Stimulated activated CD4-positive, alpha-beta T cell treated with anti-CD3 and anti-CD28 coated beads, Interleukin-2, amount 100 ng/mL, for 24 hours (primary cell): ENCODE data around the gene MKX.

Source experiments
- DNase-seq, 2 donors: peaks; one replicate each; pipeline ENCODE4 v3.0.0-alpha.2; 2020

Gene MKX

GRCh38 chr10:27741173-27742091 lies 4.2 kb downstream of the MKX start:
- peak in 1 of 2 donors; percentile 15 for DNase-seq

- no peak for DNase-seq
These were observed 9.2 kb downstream of the MKX start for GRCh38 chr10:27736396-27736795.

- no peak for DNase-seq
These were observed 15.6 kb downstream of the MKX start for GRCh38 chr10:27730041-27730440.

GRCh38 chr10:27728338-27728737 lies 17.3 kb downstream of the MKX start:
- DNase-seq, result no peak

- DNase-seq, result no peak
These were observed 21.3 kb downstream of the MKX start for GRCh38 chr10:27724287-27724686.

- DNase-seq, result no peak
These were observed 22.2 kb downstream of the MKX start for GRCh38 chr10:27723436-27723835.

- DNase-seq, result no peak
These were observed 25.1 kb downstream of the MKX start for GRCh38 chr10:27720529-27720928.

- no peak for DNase-seq
These were observed 26.6 kb downstream of the MKX start for GRCh38 chr10:27719052-27719451.

- DNase-seq, result no peak
These were observed 27.8 kb downstream of the MKX start for GRCh38 chr10:27717861-27718260.

GRCh38 chr10:27717224-27717623 lies 28.4 kb downstream of the MKX start:
- DNase-seq, result no peak

GRCh38 chr10:27716521-27716920 lies 29.1 kb downstream of the MKX start:
- no peak for DNase-seq

- no peak for DNase-seq
These were observed 30.1 kb downstream of the MKX start for GRCh38 chr10:27715505-27715904.

GRCh38 chr10:27714349-27714748 lies 31.3 kb downstream of the MKX start:
- DNase-seq, result no peak

GRCh38 chr10:27713941-27714340 lies 31.7 kb downstream of the MKX start:
- DNase-seq, result no peak

- no peak for DNase-seq
These were observed 35.6 kb downstream of the MKX start for GRCh38 chr10:27710014-27710413.

GRCh38 chr10:27709304-27709703 lies 36.3 kb downstream of the MKX start:
- no peak for DNase-seq

- DNase-seq, result no peak
These were observed 43.6 kb downstream of the MKX start for GRCh38 chr10:27701938-27702537.

- no peak for DNase-seq
These were observed 45.8 kb downstream of the MKX start for GRCh38 chr10:27699776-27700175.

GRCh38 chr10:27698961-27699360 lies 46.7 kb downstream of the MKX start:
- no peak for DNase-seq

- DNase-seq, result no peak
These were observed 49.2 kb downstream of the MKX start for GRCh38 chr10:27696466-27696865.

GRCh38 chr10:27695706-27696105 lies 49.9 kb downstream of the MKX start:
- DNase-seq, result no peak

GRCh38 chr10:27695088-27695487 lies 50.5 kb downstream of the MKX start:
- DNase-seq, result no peak

- DNase-seq, result no peak
These were observed 53.0 kb downstream of the MKX start for GRCh38 chr10:27692663-27693062.

- no peak for DNase-seq
These were observed 56.6 kb downstream of the MKX start for GRCh38 chr10:27688991-27689390.

GRCh38 chr10:27688276-27688675 lies 57.3 kb downstream of the MKX start:
- DNase-seq, result no peak
